IMR-90 (cell line): Measurements from ENCODE around the gene CHRM4. TPM values are rescaled to one million over a fixed set of nuclear protein-coding genes. Genes with fewer than 3 reads are reported as not detected.

Experiments used
- ATAC-seq: fragments of 200-7000 bp; cut with Tn5 transposase; 2 replicates; pipeline ENCODE4 v1.9.1; 2020; ENCODE audit warnings: low read depth, mild to moderate bottlenecking, moderate library complexity
- BruUV-seq: library from RNA; stranded (reverse); fragments of 400-500 nt; replicated peaks from 2 replicates; lab custom pipeline; 2021; lab: Mats Ljungman, UMichigan
- CTCF ChIA-PET: fragments of 300-600 bp; formaldehyde crosslinking; extraction: SDS; loops from one replicate; lab custom pipeline; 2021; ENCODE audit warnings: antibody characterized with exemption; lab: Yijun Ruan, JAX
- POLR2A ChIA-PET: fragments of 300-600 bp; sonication (Branson Sonifier 250); formaldehyde crosslinking; loops from one replicate; lab custom pipeline; 2022; ENCODE audit warnings: antibody characterized with exemption; ENCODE audit not compliant: unreplicated experiment; lab: Charles Lee
- DNase-seq: peaks from one replicate; pipeline ENCODE4 v3.0.0; 2013
- H2AFZ ChIP-seq: replicated peaks from 2 replicates; pipeline ENCODE3; 2013; ENCODE audit warnings: low read length, mild to moderate bottlenecking; ENCODE audit not compliant: poor library complexity
- H2AK5ac ChIP-seq: 2 replicates; pipeline ENCODE4 v1.6.1; 2013; ENCODE audit warnings: low read depth, low read length, inconsistent platforms
- H2AK9ac ChIP-seq: replicated peaks from 2 replicates; pipeline ENCODE3; 2013; ENCODE audit warnings: mild to moderate bottlenecking, low read depth, low read length, moderate library complexity; ENCODE audit not compliant: poor library complexity
- H2BK120ac ChIP-seq: 2 replicates; pipeline ENCODE4 v1.6.1; 2013; ENCODE audit warnings: low read depth, low read length, inconsistent platforms
- H2BK15ac ChIP-seq: 3 replicates; pipeline ENCODE4 v1.6.1; 2013; ENCODE audit warnings: low read depth, low read length, inconsistent platforms
- H2BK20ac ChIP-seq: 2 replicates; pipeline ENCODE4 v1.6.1; 2013; ENCODE audit warnings: low read depth, mild to moderate bottlenecking, inconsistent platforms, low read length, moderate library complexity
- H2BK5ac ChIP-seq: 2 replicates; pipeline ENCODE4 v1.6.1; 2013; ENCODE audit warnings: mild to moderate bottlenecking, low read depth, low read length, inconsistent platforms; ENCODE audit not compliant: poor library complexity, severe bottlenecking
- H3K14ac ChIP-seq: replicated peaks from 2 replicates; pipeline ENCODE4 v1.6.1; 2013; ENCODE audit warnings: low read depth, low read length, inconsistent platforms
- H3K18ac ChIP-seq: 2 replicates; pipeline ENCODE4 v1.6.1; 2013; ENCODE audit warnings: low read depth, low read length, control low read depth
- H3K23ac ChIP-seq: 2 replicates; pipeline ENCODE4 v1.6.1; 2013; ENCODE audit warnings: low read depth, low read length, inconsistent platforms
- H3K27ac ChIP-seq: 2 replicates; pipeline ENCODE4 v1.5.1; 2013; ENCODE audit warnings: mild to moderate bottlenecking, control low read depth, low read length; ENCODE audit not compliant: insufficient read depth
- H3K27me3 ChIP-seq: 2 replicates; pipeline ENCODE4 v1.6.1; 2013; ENCODE audit warnings: low read length; ENCODE audit not compliant: control insufficient read depth, insufficient read depth
- H3K36me3 ChIP-seq: 2 replicates; pipeline ENCODE4 v1.6.1; 2013; ENCODE audit warnings: low read length, mixed read lengths; ENCODE audit not compliant: control insufficient read depth, insufficient read depth
- H3K4ac ChIP-seq: 2 replicates; pipeline ENCODE4 v1.6.1; 2013; ENCODE audit warnings: low read depth, low read length, inconsistent platforms
- H3K4me1 ChIP-seq: 2 replicates; pipeline ENCODE4 v1.6.1; 2013; ENCODE audit warnings: low read length, mixed read lengths; ENCODE audit not compliant: control insufficient read depth, insufficient read depth
- H3K4me2 ChIP-seq: 2 replicates; pipeline ENCODE4 v1.6.1; 2013; ENCODE audit warnings: low read depth, mild to moderate bottlenecking, control low read depth, low read length, moderate library complexity
- H3K4me3 ChIP-seq: 2 replicates; pipeline ENCODE4 v1.5.1; 2013; ENCODE audit warnings: low read depth, mild to moderate bottlenecking, control low read depth, low read length, moderate library complexity; ENCODE audit not compliant: insufficient read depth
- H3K56ac ChIP-seq: 2 replicates; pipeline ENCODE4 v1.6.1; 2013; ENCODE audit warnings: low read length, inconsistent platforms; ENCODE audit not compliant: insufficient read depth; ENCODE audit errors: extremely low read depth
- H3K79me1 ChIP-seq, 2 experiments: 2 replicates each; pipeline ENCODE4 v1.6.1; 2013; ENCODE audit warnings: low read length in 2 of 2, inconsistent platforms in 1 of 2, low read depth in 1 of 2
- H3K9ac ChIP-seq: 2 replicates; pipeline ENCODE4 v1.6.1; 2013; ENCODE audit warnings: low read depth, low read length, control low read depth
- H3K9me1 ChIP-seq: 2 replicates; pipeline ENCODE4 v1.6.1; 2013; ENCODE audit warnings: low read length, inconsistent platforms; ENCODE audit not compliant: insufficient read depth
- H3K9me3 ChIP-seq: 2 replicates; pipeline ENCODE4 v1.6.1; 2013; ENCODE audit warnings: low read length; ENCODE audit not compliant: control insufficient read depth, insufficient read depth
- H4K20me1 ChIP-seq: 2 replicates; pipeline ENCODE4 v1.6.1; 2013; ENCODE audit warnings: low read length, inconsistent platforms; ENCODE audit not compliant: insufficient read depth
- H4K5ac ChIP-seq: 2 replicates; pipeline ENCODE4 v1.6.1; 2013; ENCODE audit warnings: mild to moderate bottlenecking, low read depth, low read length, control low read depth
- H4K8ac ChIP-seq, 2 experiments: 2 replicates each; pipeline ENCODE4 v1.6.1; 2013; ENCODE audit warnings: low read depth in 2 of 2, low read length in 2 of 2, control low read depth in 1 of 2, inconsistent platforms in 1 of 2
- H4K91ac ChIP-seq: 2 replicates; pipeline ENCODE4 v1.6.1; 2013; ENCODE audit warnings: low read depth, low read length, inconsistent platforms; ENCODE audit not compliant: insufficient read depth
- MXI1 ChIP-seq: IDR thresholded peaks from 2 replicates; pipeline ENCODE4 v1.6.1; 2012; ENCODE audit warnings: low read depth, mild to moderate bottlenecking, low read length, moderate library complexity, borderline replicate concordance
- RAD21 ChIP-seq: IDR thresholded peaks from 2 replicates; pipeline ENCODE4 v1.6.1; 2012; ENCODE audit warnings: low read length, improper control_type of control experiment
- WGBS, 2 experiments: methylation state at CpG; one replicate each; pipeline versions ENCODE4 v1.1.5 to v1.1.7; 2013; ENCODE audit warnings: missing lambda C conversion rate in 2 of 2; ENCODE audit not compliant: insufficient read length in 1 of 2; ENCODE audit errors: extremely low coverage in 2 of 2; 5-methylcytosine and 5-hydroxymethylcytosine counted together
- dilution Hi-C: fragments of 300-500 bp; cut with HindIII; formaldehyde crosslinking; loops from one replicate; pipeline ENCODE4 v1.14.3; 2018; ENCODE audit warnings: low sequenced_read_pairs; ENCODE audit not compliant: unreplicated experiment
- in situ Hi-C: fragments of 300-500 bp; cut with MboI; formaldehyde crosslinking; loops from 3 replicates; pipeline ENCODE4 v1.14.3; 2019; ENCODE audit warnings: low sequenced_read_pairs, inconsistent platforms, mixed read lengths
- intact Hi-C: fragments of 100-400 bp; cut with micrococcal nuclease; formaldehyde crosslinking; loops from 2 replicates; pipeline ENCODE4 v1.10.0; 2022
- polyA plus RNA-seq, 3 experiments: library from polyadenylated mRNA; depleted of rRNA; stranded (reverse); fragments of >200 nt; gene quantifications; 2 replicates each; pipeline ENCODE4 v1.2.3, GENCODE V29; 2012; ENCODE audit warnings: low replicate concordance in 1 of 3
- total RNA-seq: library from RNA; depleted of rRNA; stranded (reverse); fragments of >200 nt; gene quantifications from 2 replicates; pipeline ENCODE4 v1.2.3, GENCODE V29; 2012

The CHRM4 gene
- total and polyA plus RNA-seq, 2 of the 4 experiments (the other 2 are of a cell fraction): 0.09 to 0.18 TPM

DNA sequence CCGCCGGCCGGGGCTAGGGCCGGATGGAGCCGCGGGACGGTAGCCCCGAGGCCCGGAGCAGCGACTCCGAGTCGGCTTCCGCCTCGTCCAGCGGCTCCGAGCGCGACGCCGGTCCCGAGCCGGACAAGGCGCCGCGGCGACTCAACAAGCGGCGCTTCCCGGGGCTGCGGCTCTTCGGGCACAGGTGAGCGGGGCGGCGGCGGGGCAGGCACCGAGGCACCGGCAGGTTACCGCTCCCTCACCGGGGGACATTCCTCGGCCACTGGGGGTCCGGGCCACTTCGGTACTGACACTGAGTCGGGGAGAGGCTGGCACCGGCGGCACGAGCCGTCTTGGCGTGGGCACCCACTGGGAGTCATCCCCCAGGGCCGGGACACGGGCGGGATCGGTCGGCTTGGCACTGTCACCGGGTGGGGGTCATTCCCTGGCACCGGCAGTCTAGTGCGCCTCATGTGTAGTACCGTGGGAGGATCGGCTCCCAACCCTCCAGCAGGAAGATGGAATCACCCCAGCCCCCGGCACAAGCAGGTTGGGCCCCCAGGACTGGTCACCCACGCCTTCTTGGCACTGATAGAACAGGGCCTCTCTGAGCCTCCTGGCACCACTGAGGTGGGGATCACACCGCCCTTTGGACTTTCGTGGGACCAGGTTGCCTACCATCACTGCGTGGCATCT lies 43.8 kb downstream of the CHRM4 start:
- intact Hi-C loops: loop anchor here (1.0 kb wide), 1 partner anchor 33 kb away; no protein-coding TSS in a partner anchor
- H2AFZ ChIP-seq: peak overlapping the region; percentile 88
- 9% methylated on average over 39 of the region's 63 CpGs; no CpG with 5 or more reads in 1 of the 2 experiments for WGBS, 2 experiments

More for the DNA sequence above, 43.8 kb downstream of the CHRM4 start:
- in situ Hi-C loops: no loop called here
- H3K4me1 ChIP-seq: peaks cover 13% of the 10 kb centered on the region
- peaks cover 7% of the 10 kb centered on the region for H3K9me1 ChIP-seq
- no peak for TF ChIP-seq RAD21
- TF ChIP-seq MXI1: 0 out of 2 replicates have a peak, but pooled peaks have one; percentile 16
- peak overlapping the region; percentile 20; the same call in 1 of the 3 replicates for H2BK15ac ChIP-seq
- no peak overlapping the region for H3K18ac ChIP-seq
- H4K5ac ChIP-seq: no peak overlapping the region; the same call in 1 of the 2 replicates
- POLR2A ChIA-PET: no interaction called here
- H2AK9ac ChIP-seq: peak overlapping the region; percentile 98
- H3K27ac ChIP-seq: peak overlapping the region; percentile 19; the same call in 1 of the 2 replicates
- H3K36me3 ChIP-seq: no peaks in the 10 kb centered on the region
- peak; percentile 2 for ATAC-seq
- peaks cover 29% of the 10 kb centered on the region for H4K20me1 ChIP-seq
- H2BK20ac ChIP-seq: no peak overlapping the region
- H4K91ac ChIP-seq: peak overlapping the region; percentile 41
- H3K4ac ChIP-seq: peak overlapping the region; percentile 78
- CTCF ChIA-PET: interaction anchor here (0.6 to 1.0 kb wide), 5 partner anchors 13 to 352 kb away, joined by 3 to 6 read pairs (median 6); no protein-coding TSS in a partner anchor
- peak overlapping the region; percentile 47 for H2AK5ac ChIP-seq
- peak overlapping the region; percentile 99 for H3K4me2 ChIP-seq
- H3K27me3 ChIP-seq: peaks cover 4% of the 10 kb centered on the region; the same call in 1 of the 2 replicates
- peak overlapping the region; percentile 91 for H3K14ac ChIP-seq
- dilution Hi-C loops: no loop called here
- BruUV-seq: no TSS peak
- H4K8ac ChIP-seq: peak overlapping the region; percentile 4 to 69; a peak in 1 of 4 replicates
- peak overlapping the region; percentile 81 for H3K9ac ChIP-seq
- peak overlapping the region; percentile 49; the same call in 1 of the 2 replicates for H3K56ac ChIP-seq
- peaks cover 21 to 56% of the 10 kb centered on the region in 2 experiments for H3K79me1 ChIP-seq
- H2BK5ac ChIP-seq: no peak overlapping the region
- H3K23ac ChIP-seq: peak overlapping the region; percentile 96
- peak overlapping the region; percentile 98 for H3K4me3 ChIP-seq
- no peak overlapping the region; the same call in 1 of the 2 replicates for H2BK120ac ChIP-seq
- no peak for DNase-seq
- H3K9me3 ChIP-seq: no peaks in the 10 kb centered on the region
